GM12878 (cell line): ENCODE measurements around the gene ZNF576. TPM values are rescaled to one million over a fixed set of nuclear protein-coding genes. Genes with fewer than 3 reads are reported as not detected.

Experiments
- CBX3 ChIP-seq: fragments of 200-600 bp; sonication (generic); IDR thresholded peaks from 2 replicates; pipeline ENCODE4 v1.6.1; 2016; ENCODE audit warnings: low read depth, borderline replicate concordance
- CHD2 ChIP-seq: IDR thresholded peaks from 2 replicates; pipeline ENCODE4 v1.6.1; 2011; ENCODE audit warnings: low read depth, low read length, improper control_type of control experiment, borderline replicate concordance
- CREB1 ChIP-seq: IDR thresholded peaks from 2 replicates; pipeline ENCODE4 v1.6.1; 2012; ENCODE audit warnings: low read depth, mild to moderate bottlenecking, inconsistent platforms
- EED ChIP-seq: sonication (generic); IDR thresholded peaks from 2 replicates; pipeline ENCODE4 v1.6.1; 2016; ENCODE audit warnings: antibody characterized with exemption, low read depth
- EGR1 ChIP-seq, 2 experiments: IDR thresholded peaks; 1 replicate in 1 of 2; 2 replicates in 1 of 2; pipeline ENCODE4 v1.6.1; 2011 to 2012; ENCODE audit warnings: low read depth in 2 of 2, low read length in 2 of 2, borderline replicate concordance in 1 of 2, mild to moderate bottlenecking in 1 of 2, moderate library complexity in 1 of 2
- HDGF ChIP-seq: fragments of 450-650 bp; IDR thresholded peaks from 2 replicates; pipeline ENCODE4 v1.6.1; 2016; ENCODE audit warnings: antibody characterized with exemption
- MEF2A ChIP-seq: IDR thresholded peaks from 2 replicates; pipeline ENCODE4 v1.6.1; 2011; ENCODE audit warnings: low read depth, mild to moderate bottlenecking, low read length, moderate library complexity; ENCODE audit not compliant: insufficient read depth
- RBBP5 ChIP-seq: fragments of 200-600 bp; sonication (generic); conservative IDR thresholded peaks from 2 replicates; pipeline ENCODE4 v1.6.1; 2016
- SIX5 ChIP-seq: IDR thresholded peaks from 2 replicates; pipeline ENCODE4 v1.6.1; 2011; ENCODE audit warnings: mild to moderate bottlenecking, low read depth, low read length, moderate library complexity; ENCODE audit not compliant: severe bottlenecking
- SREBF1 ChIP-seq: IDR thresholded peaks from 2 replicates; pipeline ENCODE4 v1.6.1; 2012; ENCODE audit warnings: mild to moderate bottlenecking, low read length
- SUPT20H ChIP-seq: IDR thresholded peaks from 2 replicates; pipeline ENCODE4 v1.6.1; 2011; ENCODE audit warnings: low read depth, mild to moderate bottlenecking, low read length, moderate library complexity, borderline replicate concordance; ENCODE audit not compliant: control insufficient read depth
- TCF7 ChIP-seq: IDR thresholded peaks from 2 replicates; pipeline ENCODE4 v1.6.1; 2014; ENCODE audit warnings: antibody characterized with exemption, borderline replicate concordance
- ZBTB4 ChIP-seq: fragments of 450-650 bp; formaldehyde crosslinking; IDR thresholded peaks from 2 replicates; pipeline ENCODE4 v1.4.0; 2022; ENCODE audit warnings: mild to moderate bottlenecking, moderate library complexity
- polyA plus RNA-seq, 11 experiments: library from polyadenylated mRNA; depleted of rRNA in 4 of 11; unstranded in 6 of 11; stranded (reverse) in 5 of 11; fragments of >200 nt; fragmentation: Nextera tagmentation in 4 of 11; fragmentation: Illumina TruSeq in 1 of 11; extraction: Ambion mirVana in 4 of 11; extraction: Trizol in 1 of 11; gene quantifications; 1 replicate in 1 of 11; 2 replicates in 10 of 11; pipeline versions ENCODE4 v1.2.1 to v1.2.3, GENCODE V29; 2011 to 2016; ENCODE audit warnings: inconsistent platforms in 2 of 11, missing spikeins in 2 of 11, low read depth in 1 of 11
- total RNA-seq, 4 experiments: library from RNA; depleted of rRNA in 3 of 4; stranded (reverse); fragments of >200 nt in 3 of 4; fragmentation: Illumina TruSeq in 1 of 4; extraction: Trizol in 1 of 4; gene quantifications; 2 replicates each; pipeline versions ENCODE4 v1.2.1 to v1.2.3, GENCODE V29; 2013 to 2021

ZNF576 gene
- total and polyA plus RNA-seq, 10 of the 15 experiments (the other 5 are each of a cell fraction or from before 2014, with no cell fraction given): 7.4 to 29.8 (median 14.3) TPM

GRCh38 chr19:43589277-43589676 is 7.1 kb upstream of the ZNF576 start (continued):
- TF ChIP-seq ZBTB4 (CRISPR knock-in tag) (no peak), EGR1 (IDR thresholded peaks at IDR 0.05; ENCODE audit: borderline replicate concordance in 1 of 2, low read depth in 2 of 2, low read length in 2 of 2) (no peak), CBX3 (no peak), EED (no peak), CHD2 (no peak), MEF2A (no peak), SUPT20H (no peak), SIX5 (no peak), CREB1 (no peak), SREBF1 (no peak), RBBP5 (no peak), HDGF (no peak), TCF7 (no peak)
